Ovary (tissue), 9 donors: ENCODE data around the gene MAP2K5. TPM values are rescaled to one million over a fixed set of nuclear protein-coding genes. Genes with fewer than 3 reads are reported as not detected.

Experiments used
- DNase-seq, 5 donors: peaks; one replicate each; pipeline ENCODE4 v3.0.0-alpha.2; 2019 to 2020
- H3K27ac ChIP-seq, 2 donors: fragments of 200-600 bp; one replicate each; pipeline versions ENCODE4 v1.5.1 to v1.8.0; 2019 to 2022
- H3K27me3 ChIP-seq: fragments of 200-600 bp; one replicate; pipeline ENCODE4 v1.8.0; 2022
- H3K36me3 ChIP-seq: fragments of 200-600 bp; sonication (generic); one replicate; pipeline ENCODE4 v1.5.1; 2019
- H3K4me1 ChIP-seq: one replicate; pipeline ENCODE4 v1.8.1; 2013; ENCODE audit warnings: mild to moderate bottlenecking, moderate library complexity; ENCODE audit not compliant: insufficient read depth
- H3K4me3 ChIP-seq: fragments of 200-600 bp; sonication (generic); one replicate; pipeline ENCODE4 v1.5.1; 2017
- H3K9me3 ChIP-seq, 2 donors: fragments of 200-600 bp in 1 of 2; sonication (generic) in 1 of 2; one replicate each; pipeline versions ENCODE4 v1.5.1 to v1.8.1; 2013 to 2019; ENCODE audit warnings: mild to moderate bottlenecking in 1 of 2, moderate library complexity in 1 of 2
- CTCF ChIP-seq, 3 donors: fragments of 450-650 bp in 2 of 3; fragments of 200-600 bp in 1 of 3; IDR thresholded peaks; one replicate each; pipeline versions ENCODE4 v1.5.1 to v1.8.0; 2016 to 2022; ENCODE audit warnings: antibody characterized with exemption in 3 of 3, mild to moderate bottlenecking in 1 of 3
- EP300 ChIP-seq: sonication (generic); formaldehyde crosslinking; IDR thresholded peaks from one replicate; pipeline ENCODE4 v1.6.1; 2017; ENCODE audit warnings: antibody characterized with exemption
- POLR2A ChIP-seq: fragments of 450-650 bp; IDR thresholded peaks from one replicate; pipeline ENCODE4 v1.6.1; 2017; ENCODE audit warnings: antibody characterized with exemption, mild to moderate bottlenecking, moderate library complexity
- WGBS, 3 donors: extraction: QIAGEN DNeasy Blood & Tissue Kit in 1 of 3; methylation state at CpG; one replicate each; pipeline versions ENCODE4 v1.1.5 to v1.1.7; 2013 to 2017; 5-methylcytosine and 5-hydroxymethylcytosine counted together
- intact Hi-C, 4 donors: fragments of 100-400 bp; cut with DNase I; formaldehyde crosslinking; loops; one replicate each; pipeline versions ENCODE4 v1.11.0 to v1.15.1; 2022 to 2023
- polyA plus RNA-seq, 2 donors: library from polyadenylated mRNA; stranded (reverse); fragments of 200-250 nt in 1 of 2; fragments of 350-450 nt in 1 of 2; fragmentation: Illumina TruSeq in 1 of 2; extraction: RNeasy Lipid Tissue Mini Kit (QIAGEN cat#74804) in 1 of 2; gene quantifications; one replicate each; pipeline ENCODE4 v1.2.3, GENCODE V29; 2013 to 2014
- total RNA-seq, 7 donors: library from RNA; depleted of rRNA in 2 of 7; stranded (reverse); fragments of >200 nt in 2 of 7; fragmentation: NEBNext Ultra II Directional in 3 of 7; extraction: Animal tissue kit (Norgen Biotek cat#: 25700) in 3 of 7; gene quantifications; one replicate each; pipeline versions ENCODE4 v1.1.0 to v1.2.4, GENCODE V29; 2016 to 2023
- donor health status: DM: no; HTN: no; CAD: no; lungs with moderate emphysema.
- donor health status: DM: no; HTN: no; CAD: no.
- donor health status: Bipolar disorder and iron deficiency.
- donor health status: DM: yes; HTN: yes; CAD: no.
- donor health status: DM: no; HTN: no; CAD: no.
- donor health status: DM: yes; HTN: yes; CAD: no.

Gene MAP2K5
- total and polyA plus RNA-seq, 9 donors: 4.0 to 39.8 (median 23.2) TPM

- TF ChIP-seq POLR2A (no peak), CTCF (IDR thresholded peaks at IDR 0.05) (no peak), EP300 (no peak)
- no peaks in the 10 kb centered on the region for H3K36me3 ChIP-seq
- H3K27me3 ChIP-seq: no peaks in the 10 kb centered on the region
- H3K4me1 ChIP-seq: peaks cover 14% of the 10 kb centered on the region
- H3K9me3 ChIP-seq: no peaks in the 10 kb centered on the region
- H3K27ac ChIP-seq: no peak overlapping the region
- no peak for DNase-seq
- no peak overlapping the region for H3K4me3 ChIP-seq
- intact Hi-C loops: no loop called here
- WGBS, 3 donors: 95 to 96% (median 95%) methylated on average over 5 of the region's 5 CpGs
These were observed 303.5 kb downstream of the MAP2K5 start for GRCh38 chr15:67845974-67846373.

GRCh38 chr15:67849538-67849937, 307.0 kb downstream of the MAP2K5 start:
- Histone ChIP-seq H3K4me1 (no peaks in the 10 kb centered on the region), H3K27me3 (no peaks in the 10 kb centered on the region), H3K4me3 (no peak overlapping the region), H3K27ac (no peak overlapping the region), H3K9me3 (no peaks in the 10 kb centered on the region), H3K36me3 (no peaks in the 10 kb centered on the region)
- intact Hi-C loops: no loop called here
- TF ChIP-seq EP300: no peak
- no peak for TF ChIP-seq POLR2A
- TF ChIP-seq CTCF (IDR thresholded peaks at IDR 0.05): no peak
- 96 to 98% (median 98%) methylated on average over 1 of the region's 1 CpG for WGBS, 3 donors
- no peak for DNase-seq

- Histone ChIP-seq H3K27ac (no peak overlapping the region), H3K9me3 (no peaks in the 10 kb centered on the region), H3K4me3 (no peak overlapping the region), H3K36me3 (no peaks in the 10 kb centered on the region), H3K4me1 (no peaks in the 10 kb centered on the region), H3K27me3 (no peaks in the 10 kb centered on the region)
- WGBS, 3 donors: 54 to 63% (median 61%) methylated on average over 7 of the region's 7 CpGs
- intact Hi-C loops: no loop called here
- TF ChIP-seq CTCF (IDR thresholded peaks at IDR 0.05): no peak
- no peak for TF ChIP-seq EP300
- no peak for TF ChIP-seq POLR2A
- no peak for DNase-seq
These were observed 307.8 kb downstream of the MAP2K5 start for GRCh38 chr15:67850336-67850735.

- no peak overlapping the region for H3K4me3 ChIP-seq
- TF ChIP-seq CTCF (IDR thresholded peaks at IDR 0.05): no peak
- TF ChIP-seq POLR2A: no peak
- no peak for TF ChIP-seq EP300
- no peak for DNase-seq
- no peaks in the 10 kb centered on the region for H3K4me1 ChIP-seq
- H3K9me3 ChIP-seq: no peaks in the 10 kb centered on the region
- H3K36me3 ChIP-seq: no peaks in the 10 kb centered on the region
- 66 to 79% (median 69%) methylated on average over 4 of the region's 4 CpGs for WGBS, 3 donors
- intact Hi-C loops: no loop called here
- no peak overlapping the region for H3K27ac ChIP-seq
- H3K27me3 ChIP-seq: no peaks in the 10 kb centered on the region
These were observed 308.6 kb downstream of the MAP2K5 start for GRCh38 chr15:67850994-67851571.
